CD4-positive, alpha-beta T cell treated with Interleukin-10 for 1 hour (primary cell): ENCODE results near the gene TTLL1.
"Not testable (repeated sequence)": the region's sequence is repeated elsewhere in the genome, so short reads cannot be mapped to it uniquely, and the experiment has no call there.

Experiments
- DNase-seq: peaks from one replicate; pipeline ENCODE4 v3.0.0-alpha.2; 2020

TTLL1 gene

GRCh38 chr22:43060183-43060582 lies 29.0 kb downstream of the TTLL1 start:
- peak; percentile 26 for DNase-seq

GRCh38 chr22:43057641-43058040 lies 31.6 kb downstream of the TTLL1 start:
- no peak for DNase-seq

GRCh38 chr22:43053176-43053575 lies 36.0 kb downstream of the TTLL1 start:
- no peak for DNase-seq

GRCh38 chr22:43050995-43051394 lies 38.2 kb downstream of the TTLL1 start:
- no peak for DNase-seq

GRCh38 chr22:43047605-43048004 lies 41.6 kb downstream of the TTLL1 start:
- DNase-seq = no peak

- no peak for DNase-seq
These were observed 44.9 kb downstream of the TTLL1 start for GRCh38 chr22:43044290-43044712.

- DNase-seq = no peak
These were observed 47.0 kb downstream of the TTLL1 start for GRCh38 chr22:43042101-43042780.

GRCh38 chr22:43039800-43040199 lies 49.4 kb downstream of the TTLL1 start:
- DNase-seq = no peak

GRCh38 chr22:43038325-43038724 lies 50.9 kb downstream of the TTLL1 start:
- no peak for DNase-seq

- DNase-seq = no peak
These were observed 52.8 kb downstream of the TTLL1 start for GRCh38 chr22:43036282-43036829.

- no peak for DNase-seq
These were observed 53.9 kb downstream of the TTLL1 start for GRCh38 chr22:43035250-43035649.

GRCh38 chr22:43031617-43032016 lies 57.6 kb downstream of the TTLL1 start:
- no peak for DNase-seq

GRCh38 chr22:43018615-43019014 lies 70.6 kb downstream of the TTLL1 start:
- no peak for DNase-seq

- no peak for DNase-seq
These were observed 71.4 kb downstream of the TTLL1 start for GRCh38 chr22:43017525-43018460.

- not testable (repeated sequence) for DNase-seq
These were observed 73.0 kb downstream of the TTLL1 start for GRCh38 chr22:43016150-43016549.

- DNase-seq = no peak
These were observed 73.5 kb downstream of the TTLL1 start for GRCh38 chr22:43015677-43016042.

GRCh38 chr22:43014869-43015676 lies 74.1 kb downstream of the TTLL1 start, which contains the start of gene PACSIN2:
PACSIN2 (minus strand) TSS chr22:43015149; CDS start chr22:42912080, 103,069 bp downstream.
- peak; percentile 99 for DNase-seq

GRCh38 chr22:43014316-43014868 lies 74.8 kb downstream of the TTLL1 start:
- DNase-seq = peak; percentile 67

GRCh38 chr22:43013355-43014315 lies 75.6 kb downstream of the TTLL1 start:
- DNase-seq = no peak

GRCh38 chr22:43012390-43012789 lies 76.8 kb downstream of the TTLL1 start:
- DNase-seq = no peak

- DNase-seq = no peak
These were observed 78.1 kb downstream of the TTLL1 start for GRCh38 chr22:43011079-43011478.
